ENCODE data around the gene COMMD1. TPM values are rescaled to one million over a fixed set of nuclear protein-coding genes. Genes with fewer than 3 reads are reported as not detected.

The COMMD1 gene
- total RNA-seq, 1 donor from 2014 or later: 30.5 TPM

GRCh38 chr2:62140426-62141141, 235.1 kb downstream of the COMMD1 start:
- H3K36me3 Mint-ChIP-seq (ENCODE audit: low read depth): no peaks in the 10 kb centered on the region
- TF ChIP-seq, protein P1, sequence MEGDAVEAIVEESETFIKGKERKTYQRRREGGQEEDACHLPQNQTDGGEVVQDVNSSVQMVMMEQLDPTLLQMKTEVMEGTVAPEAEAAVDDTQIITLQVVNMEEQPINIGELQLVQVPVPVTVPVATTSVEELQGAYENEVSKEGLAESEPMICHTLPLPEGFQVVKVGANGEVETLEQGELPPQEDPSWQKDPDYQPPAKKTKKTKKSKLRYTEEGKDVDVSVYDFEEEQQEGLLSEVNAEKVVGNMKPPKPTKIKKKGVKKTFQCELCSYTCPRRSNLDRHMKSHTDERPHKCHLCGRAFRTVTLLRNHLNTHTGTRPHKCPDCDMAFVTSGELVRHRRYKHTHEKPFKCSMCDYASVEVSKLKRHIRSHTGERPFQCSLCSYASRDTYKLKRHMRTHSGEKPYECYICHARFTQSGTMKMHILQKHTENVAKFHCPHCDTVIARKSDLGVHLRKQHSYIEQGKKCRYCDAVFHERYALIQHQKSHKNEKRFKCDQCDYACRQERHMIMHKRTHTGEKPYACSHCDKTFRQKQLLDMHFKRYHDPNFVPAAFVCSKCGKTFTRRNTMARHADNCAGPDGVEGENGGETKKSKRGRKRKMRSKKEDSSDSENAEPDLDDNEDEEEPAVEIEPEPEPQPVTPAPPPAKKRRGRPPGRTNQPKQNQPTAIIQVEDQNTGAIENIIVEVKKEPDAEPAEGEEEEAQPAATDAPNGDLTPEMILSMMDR (conservative IDR thresholded peaks at IDR 0.05): no peak
- no peaks in the 10 kb centered on the region for H3K4me1 Mint-ChIP-seq
- DNase-seq (ENCODE audit: low read depth, low spot score): no peak
- H3K4me3 Mint-ChIP-seq: no peak overlapping the region
- no peaks in the 10 kb centered on the region for H3K9me3 Mint-ChIP-seq
- H3K27me3 Mint-ChIP-seq (ENCODE audit: low read depth): no peaks in the 10 kb centered on the region
- H3K27ac Mint-ChIP-seq (ENCODE audit: unreplicated experiment): no peak overlapping the region

- Mint-ChIP-seq H3K4me3 (no peak overlapping the region), H3K27me3 (ENCODE audit: low read depth) (no peaks in the 10 kb centered on the region), H3K9me3 (no peaks in the 10 kb centered on the region), H3K36me3 (ENCODE audit: low read depth) (no peaks in the 10 kb centered on the region), H3K27ac (ENCODE audit: unreplicated experiment) (no peak overlapping the region), H3K4me1 (no peaks in the 10 kb centered on the region)
- no peak for DNase-seq (ENCODE audit: low read depth, low spot score)
- TF ChIP-seq, protein P1 (conservative IDR thresholded peaks at IDR 0.05): no peak
Measured at GRCh38 chr2:62141142-62141740, 235.8 kb downstream of the COMMD1 start.

DNA sequence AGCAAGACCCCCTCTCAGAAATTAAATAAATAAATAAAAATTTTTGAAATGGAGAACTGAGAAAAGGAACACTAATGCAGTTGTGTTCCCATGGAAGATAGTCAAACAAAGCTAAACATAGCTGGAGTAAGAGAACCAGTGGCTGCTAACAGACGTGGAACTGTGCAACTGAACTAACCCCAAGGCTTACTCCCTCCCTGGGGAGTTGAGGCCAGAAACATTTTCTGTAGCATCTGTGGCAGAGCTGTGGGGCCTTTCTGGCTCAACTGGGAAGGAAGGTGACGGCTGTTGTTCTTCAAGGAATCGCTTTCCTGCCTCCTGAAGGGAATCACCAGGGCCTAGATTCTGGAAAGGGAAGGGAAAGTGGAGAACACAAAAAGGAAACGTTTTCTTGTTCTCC, 236.6 kb downstream of the COMMD1 start:
- no peak for DNase-seq (ENCODE audit: low read depth, low spot score)
- H3K27ac Mint-ChIP-seq (ENCODE audit: unreplicated experiment): no peak overlapping the region
- H3K36me3 Mint-ChIP-seq (ENCODE audit: low read depth): no peaks in the 10 kb centered on the region
- H3K4me1 Mint-ChIP-seq: no peaks in the 10 kb centered on the region
- H3K27me3 Mint-ChIP-seq (ENCODE audit: low read depth): no peaks in the 10 kb centered on the region
- no peaks in the 10 kb centered on the region for H3K9me3 Mint-ChIP-seq
- TF ChIP-seq, protein P1 (conservative IDR thresholded peaks at IDR 0.05): no peak
- no peak overlapping the region for H3K4me3 Mint-ChIP-seq

GRCh38 chr2:62143696-62144095, 238.2 kb downstream of the COMMD1 start:
- DNase-seq (ENCODE audit: low read depth, low spot score): no peak
- Mint-ChIP-seq H3K4me3 (no peak overlapping the region), H3K36me3 (ENCODE audit: low read depth) (no peaks in the 10 kb centered on the region), H3K9me3 (no peaks in the 10 kb centered on the region), H3K4me1 (no peaks in the 10 kb centered on the region), H3K27me3 (ENCODE audit: low read depth) (no peaks in the 10 kb centered on the region), H3K27ac (ENCODE audit: unreplicated experiment) (no peak overlapping the region)
- TF ChIP-seq, protein P1 (conservative IDR thresholded peaks at IDR 0.05): no peak

- TF ChIP-seq, protein P1 (conservative IDR thresholded peaks at IDR 0.05): no peak
- Mint-ChIP-seq H3K4me3 (no peak overlapping the region), H3K4me1 (no peaks in the 10 kb centered on the region), H3K27ac (ENCODE audit: unreplicated experiment) (no peak overlapping the region), H3K27me3 (ENCODE audit: low read depth) (no peaks in the 10 kb centered on the region), H3K36me3 (ENCODE audit: low read depth) (no peaks in the 10 kb centered on the region), H3K9me3 (no peaks in the 10 kb centered on the region)
- no peak for DNase-seq (ENCODE audit: low read depth, low spot score)
Measured at GRCh38 chr2:62144689-62145477, 239.4 kb downstream of the COMMD1 start.

All from neural crest cell (in vitro differentiated cells).